Hepatocyte (in vitro differentiated cells): ENCODE data around the gene GOLGA8H.

Experiments used
- CTCF ChIP-seq: fragments of 200-600 bp; sonication (generic); IDR thresholded peaks from 2 replicates; pipeline ENCODE4 v1.5.1; 2016; ENCODE audit warnings: antibody characterized with exemption, mild to moderate bottlenecking; ENCODE audit not compliant: poor library complexity
- EZH2 ChIP-seq: fragments of 200-600 bp; sonication (generic); IDR thresholded peaks from 2 replicates; pipeline ENCODE4 v1.6.1; 2016; ENCODE audit warnings: antibody characterized with exemption, mild to moderate bottlenecking, borderline replicate concordance

- TF ChIP-seq CTCF: no peak
- no peak for TF ChIP-seq EZH2
Observed at GRCh38 chr15:30650012-30650929, 46.4 kb downstream of the GOLGA8H start.
